AG09319 (cell line): ENCODE data around the gene PCDHA12.

Experiments
- DNase-seq: peaks from one replicate; pipeline ENCODE4 v3.0.0-alpha.2; 2010; ENCODE audit warnings: low read depth; ENCODE audit errors: extremely low read depth
- TF ChIP-seq, protein P1 (sequence below): IDR thresholded peaks from 2 replicates; pipeline ENCODE4 v1.5.1; 2011; ENCODE audit warnings: low read depth, mild to moderate bottlenecking, inconsistent platforms, low read length, moderate library complexity

PCDHA12 gene

DNA sequence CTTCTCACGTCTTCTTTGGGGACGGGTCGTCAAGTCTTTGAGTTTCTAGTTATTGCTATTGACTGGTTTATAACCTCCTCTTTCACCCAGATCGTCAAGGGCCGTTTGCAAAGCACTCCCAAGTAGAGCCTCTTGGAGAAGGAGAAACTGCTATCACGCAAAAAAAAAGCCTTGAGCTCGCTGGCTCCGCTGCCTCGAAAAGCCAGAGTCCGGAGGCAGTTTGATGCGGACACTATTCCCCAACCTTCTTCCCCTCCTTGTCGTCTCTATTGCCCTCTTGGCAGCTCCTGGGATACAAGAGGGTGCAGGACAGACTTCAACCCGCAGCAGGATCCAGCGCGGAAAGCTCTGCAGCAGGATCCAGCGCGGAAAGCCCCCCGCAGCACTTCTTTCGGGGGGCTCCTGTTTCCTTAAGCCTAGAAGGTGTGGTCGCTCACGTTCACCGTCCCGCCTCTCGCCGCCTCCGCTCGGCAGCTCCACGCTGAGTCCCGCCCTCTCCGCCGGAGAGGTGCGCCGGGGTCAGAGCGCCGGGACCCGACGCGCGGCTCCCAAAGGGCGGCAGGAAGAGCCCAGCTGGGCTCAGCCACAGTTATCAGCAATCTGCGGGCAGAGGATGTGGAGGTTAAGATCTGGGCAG, 50.8 kb downstream of the PCDHA12 start, which contains the start of gene PCDHAC1:
Gene PCDHAC1, plus strand, starts transcription at position 494 of the 637 bp plus-strand sequence. CDS start 594 bp downstream, outside the sequence.
- TF ChIP-seq, protein P1, sequence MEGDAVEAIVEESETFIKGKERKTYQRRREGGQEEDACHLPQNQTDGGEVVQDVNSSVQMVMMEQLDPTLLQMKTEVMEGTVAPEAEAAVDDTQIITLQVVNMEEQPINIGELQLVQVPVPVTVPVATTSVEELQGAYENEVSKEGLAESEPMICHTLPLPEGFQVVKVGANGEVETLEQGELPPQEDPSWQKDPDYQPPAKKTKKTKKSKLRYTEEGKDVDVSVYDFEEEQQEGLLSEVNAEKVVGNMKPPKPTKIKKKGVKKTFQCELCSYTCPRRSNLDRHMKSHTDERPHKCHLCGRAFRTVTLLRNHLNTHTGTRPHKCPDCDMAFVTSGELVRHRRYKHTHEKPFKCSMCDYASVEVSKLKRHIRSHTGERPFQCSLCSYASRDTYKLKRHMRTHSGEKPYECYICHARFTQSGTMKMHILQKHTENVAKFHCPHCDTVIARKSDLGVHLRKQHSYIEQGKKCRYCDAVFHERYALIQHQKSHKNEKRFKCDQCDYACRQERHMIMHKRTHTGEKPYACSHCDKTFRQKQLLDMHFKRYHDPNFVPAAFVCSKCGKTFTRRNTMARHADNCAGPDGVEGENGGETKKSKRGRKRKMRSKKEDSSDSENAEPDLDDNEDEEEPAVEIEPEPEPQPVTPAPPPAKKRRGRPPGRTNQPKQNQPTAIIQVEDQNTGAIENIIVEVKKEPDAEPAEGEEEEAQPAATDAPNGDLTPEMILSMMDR, result no peak
- no peak for DNase-seq

DNA sequence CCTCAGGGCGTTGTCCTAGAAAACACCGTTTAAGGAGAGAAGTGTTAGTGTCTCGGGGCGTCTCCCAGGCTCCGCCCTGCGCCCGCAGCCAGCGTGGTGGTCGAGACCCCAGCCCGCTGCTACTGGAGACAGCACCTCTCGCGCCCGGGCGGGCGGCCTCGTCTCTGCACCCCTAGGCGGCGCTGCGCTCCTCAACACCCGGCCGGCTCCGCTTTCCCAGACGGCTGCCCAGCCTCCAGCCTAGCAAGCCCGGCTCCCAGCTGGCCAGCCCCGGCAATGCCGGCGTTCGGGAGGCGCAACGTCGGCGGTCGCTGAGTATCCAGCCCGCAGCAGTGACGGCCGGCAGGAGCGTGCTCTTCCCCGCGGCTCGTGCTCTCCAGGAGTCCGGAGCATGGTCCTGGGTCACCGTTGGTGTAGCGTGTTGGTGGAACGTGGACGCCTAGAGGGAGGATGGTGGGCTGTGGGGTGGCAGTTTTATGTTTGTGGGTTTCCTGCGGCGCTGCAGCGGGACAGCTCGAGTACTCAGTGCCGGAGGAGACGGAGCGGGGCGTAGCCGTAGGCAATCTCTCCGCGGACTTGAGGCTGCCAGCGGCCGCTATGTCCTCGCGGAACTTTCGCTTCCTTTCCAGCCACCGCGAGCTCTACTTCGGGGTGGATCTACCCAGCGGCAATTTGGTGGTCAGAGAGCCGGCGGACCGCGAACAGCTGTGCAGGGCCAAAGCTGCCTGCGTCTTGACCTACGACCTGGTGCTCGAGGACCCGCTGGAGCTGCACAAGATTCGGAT, 51.5 kb downstream of the PCDHA12 start:
- no peak for DNase-seq
- TF ChIP-seq, protein P1, result peak; percentile 33

DNA sequence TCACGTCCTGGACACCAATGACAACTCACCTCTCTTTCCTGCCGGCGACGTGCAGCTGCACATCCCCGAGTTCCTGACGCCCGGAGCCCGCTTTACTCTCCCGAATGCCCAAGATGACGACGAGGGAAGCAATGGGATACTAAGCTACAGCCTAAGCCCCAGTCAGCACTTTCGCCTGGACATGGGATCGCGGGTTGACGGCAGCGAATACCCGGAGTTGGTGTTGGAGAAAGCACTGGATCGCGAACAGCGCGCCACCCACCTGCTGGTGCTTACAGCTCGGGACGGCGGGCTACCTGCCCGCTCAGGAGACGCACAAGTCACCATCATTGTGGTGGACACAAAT, 52.1 kb downstream of the PCDHA12 start:
- no peak for DNase-seq
- TF ChIP-seq, protein P1, result no peak
